ENCODE data around the gene SSNA1. TPM values are rescaled to one million over a fixed set of nuclear protein-coding genes. Genes with fewer than 3 reads are reported as not detected.
"Not testable (repeated sequence)": the region's sequence is repeated elsewhere in the genome, so short reads cannot be mapped to it uniquely, and the experiment has no call there.

SSNA1 gene
- total RNA-seq, 1 donor = 38.2 TPM

GRCh38 chr9:137232101-137232500, 43.6 kb downstream of the SSNA1 start:
- Histone ChIP-seq H3K4me1 (ENCODE audit: insufficient read depth, low read length) (peaks cover 17% of the 10 kb centered on the region), H3K4me3 (ENCODE audit: low read length) (no peak overlapping the region), H3K27me3 (ENCODE audit: insufficient read depth, low read length) (no peaks in the 10 kb centered on the region), H3K9me3 (ENCODE audit: low read depth, low read length) (no peaks in the 10 kb centered on the region)

DNA sequence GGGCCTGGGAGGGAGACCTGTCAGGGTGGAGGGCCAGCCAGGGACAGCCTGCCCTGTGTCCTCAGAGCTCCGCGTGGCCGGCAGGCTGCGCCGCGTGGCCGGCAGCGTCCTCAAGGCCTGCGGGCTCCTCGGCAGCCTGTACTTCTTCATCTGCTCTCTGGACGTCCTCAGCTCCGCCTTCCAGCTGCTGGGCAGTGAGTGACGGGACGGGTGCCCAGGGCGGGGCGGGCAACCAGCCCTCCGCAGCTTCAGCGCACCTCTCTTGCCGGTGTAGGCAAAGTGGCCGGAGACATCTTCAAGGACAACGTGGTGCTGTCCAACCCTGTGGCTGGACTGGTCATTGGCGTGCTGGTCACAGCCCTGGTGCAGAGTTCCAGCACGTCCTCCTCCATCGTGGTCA, 44.0 kb downstream of the SSNA1 start:
- no peaks in the 10 kb centered on the region for H3K27me3 ChIP-seq (ENCODE audit: insufficient read depth, low read length)

GRCh38 chr9:137233143-137233980, 44.9 kb downstream of the SSNA1 start:
- Histone ChIP-seq H3K4me1 (ENCODE audit: insufficient read depth, low read length) (peaks cover 17% of the 10 kb centered on the region), H3K27me3 (ENCODE audit: insufficient read depth, low read length) (no peaks in the 10 kb centered on the region), H3K4me3 (ENCODE audit: low read length) (no peak overlapping the region), H3K9me3 (ENCODE audit: low read depth, low read length) (no peaks in the 10 kb centered on the region)

More for the DNA sequence above, 44.0 kb downstream of the SSNA1 start:
- H3K4me1 ChIP-seq (ENCODE audit: insufficient read depth, low read length) = peaks cover 17% of the 10 kb centered on the region
- H3K4me3 ChIP-seq (ENCODE audit: low read length) = no peak overlapping the region
- no peaks in the 10 kb centered on the region for H3K9me3 ChIP-seq (ENCODE audit: low read depth, low read length)

GRCh38 chr9:137234055-137234697, 45.7 kb downstream of the SSNA1 start:
- no peaks in the 10 kb centered on the region for H3K9me3 ChIP-seq (ENCODE audit: low read depth, low read length)
- no peak overlapping the region for H3K4me3 ChIP-seq (ENCODE audit: low read length)
- peaks cover 24% of the 10 kb centered on the region for H3K4me1 ChIP-seq (ENCODE audit: insufficient read depth, low read length)
- H3K27me3 ChIP-seq (ENCODE audit: insufficient read depth, low read length) = no peaks in the 10 kb centered on the region

GRCh38 chr9:137234758-137235423, 46.4 kb downstream of the SSNA1 start:
- peaks cover 31% of the 10 kb centered on the region for H3K4me1 ChIP-seq (ENCODE audit: insufficient read depth, low read length)
- no peaks in the 10 kb centered on the region for H3K9me3 ChIP-seq (ENCODE audit: low read depth, low read length)
- H3K4me3 ChIP-seq (ENCODE audit: low read length) = no peak overlapping the region
- no peaks in the 10 kb centered on the region for H3K27me3 ChIP-seq (ENCODE audit: insufficient read depth, low read length)

GRCh38 chr9:137235424-137236237, 47.2 kb downstream of the SSNA1 start:
- no peaks in the 10 kb centered on the region for H3K9me3 ChIP-seq (ENCODE audit: low read depth, low read length)
- no peak overlapping the region for H3K4me3 ChIP-seq (ENCODE audit: low read length)
- no peaks in the 10 kb centered on the region for H3K27me3 ChIP-seq (ENCODE audit: insufficient read depth, low read length)
- H3K4me1 ChIP-seq (ENCODE audit: insufficient read depth, low read length) = peaks cover 38% of the 10 kb centered on the region

DNA sequence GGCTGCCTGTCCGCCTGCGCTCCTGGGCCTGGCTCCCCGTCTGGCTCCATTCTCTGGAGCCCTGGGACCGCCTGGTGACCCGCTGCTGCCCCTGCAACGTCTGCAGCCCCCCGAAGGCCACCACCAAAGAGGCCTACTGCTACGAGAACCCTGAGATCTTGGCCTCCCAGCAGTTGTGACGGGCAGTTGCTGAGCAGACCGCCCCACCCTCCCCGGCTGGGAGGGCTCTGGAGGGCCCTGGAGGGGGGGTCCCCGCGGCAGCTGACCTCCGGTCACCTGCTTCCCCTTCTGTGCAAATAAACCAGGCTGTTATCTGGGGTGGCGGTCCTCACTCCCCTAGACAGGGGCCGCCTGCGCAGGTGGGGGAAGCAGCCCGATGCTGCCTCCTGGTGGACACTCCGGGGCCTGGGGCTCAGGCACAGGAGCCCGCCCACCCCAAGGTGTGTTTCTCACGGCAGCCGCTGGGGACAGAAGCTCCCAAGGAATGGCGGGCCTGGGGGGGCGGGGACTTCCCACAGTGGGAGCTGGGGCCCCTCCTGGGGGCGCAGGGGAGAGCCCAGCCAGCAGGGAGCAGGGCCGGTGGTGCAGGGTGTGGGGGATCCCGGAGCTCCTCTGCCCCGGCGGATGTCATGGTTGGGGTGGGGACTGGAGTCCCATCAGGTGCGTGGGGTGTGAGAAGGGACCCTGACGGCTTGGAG, 47.9 kb downstream of the SSNA1 start:
- Histone ChIP-seq H3K4me3 (ENCODE audit: low read length) (no peak overlapping the region), H3K27me3 (ENCODE audit: insufficient read depth, low read length) (no peaks in the 10 kb centered on the region), H3K9me3 (ENCODE audit: low read depth, low read length) (no peaks in the 10 kb centered on the region), H3K4me1 (ENCODE audit: insufficient read depth, low read length) (peaks cover 38% of the 10 kb centered on the region)

DNA sequence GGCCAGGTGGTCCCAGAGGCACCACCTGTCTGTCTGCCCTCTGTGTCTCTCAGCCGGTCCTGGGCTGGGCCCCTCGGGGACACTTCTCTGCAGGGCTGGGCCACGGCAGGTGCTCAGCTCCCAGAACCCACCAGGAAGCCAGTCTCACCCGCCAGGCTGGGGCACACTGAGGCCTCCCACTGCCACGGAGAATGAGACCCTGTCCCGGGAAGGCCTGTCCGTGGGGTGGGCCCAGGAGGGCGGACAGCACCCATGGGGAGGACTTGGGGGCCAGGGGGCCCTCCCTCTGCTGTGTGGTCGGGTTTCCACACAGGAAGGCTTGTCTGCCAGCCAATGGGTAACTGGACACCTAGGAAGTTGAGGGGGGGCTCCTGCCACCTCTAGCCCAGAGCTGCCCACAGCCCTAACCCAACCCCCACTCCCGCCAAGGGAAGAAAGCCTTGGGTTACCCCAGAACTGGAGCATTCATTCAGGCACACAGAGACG, 48.5 kb downstream of the SSNA1 start:
- no peaks in the 10 kb centered on the region for H3K27me3 ChIP-seq (ENCODE audit: insufficient read depth, low read length)
- no peaks in the 10 kb centered on the region for H3K9me3 ChIP-seq (ENCODE audit: low read depth, low read length)
- H3K4me1 ChIP-seq (ENCODE audit: insufficient read depth, low read length) = peaks cover 41% of the 10 kb centered on the region
- no peak overlapping the region for H3K4me3 ChIP-seq (ENCODE audit: low read length)

GRCh38 chr9:137237759-137238726, 49.6 kb downstream of the SSNA1 start:
- Histone ChIP-seq H3K27me3 (ENCODE audit: insufficient read depth, low read length) (no peaks in the 10 kb centered on the region), H3K4me3 (ENCODE audit: low read length) (no peak overlapping the region), H3K4me1 (ENCODE audit: insufficient read depth, low read length) (peaks cover 52% of the 10 kb centered on the region), H3K9me3 (ENCODE audit: low read depth, low read length) (no peaks in the 10 kb centered on the region)

GRCh38 chr9:137239541-137240200, 51.2 kb downstream of the SSNA1 start:
- not testable (repeated sequence) for H3K9me3 ChIP-seq (ENCODE audit: low read depth, low read length)
- peaks cover 55% of the 10 kb centered on the region for H3K4me1 ChIP-seq (ENCODE audit: insufficient read depth, low read length)

More at GRCh38 chr9:137239541-137240200, 51.2 kb downstream of the SSNA1 start:
- not testable (repeated sequence) for H3K27me3 ChIP-seq (ENCODE audit: insufficient read depth, low read length)
- peak overlapping the region; percentile 61 for H3K4me3 ChIP-seq (ENCODE audit: low read length)
